Measurements from ENCODE around the gene ABR.

GRCh38 chr17:1039511-1040215, 140.1 kb downstream of the ABR start:
- TF ChIP-seq POLR2A (IDR thresholded peaks at IDR 0.05) (no peak), CTCF (IDR thresholded peaks at IDR 0.05) (no peak)

Data from prostate gland (tissue), 2 donors.